ENCODE data around the gene FAM98B.
A peak's percentile ranks its signal among the peaks of the same experiment; 100 is the strongest.
"Not testable (repeated sequence)": the region's sequence is repeated elsewhere in the genome, so short reads cannot be mapped to it uniquely, and the experiment has no call there.

Gene FAM98B

GRCh38 chr15:38453971-38454695 is at the start of gene FAM98B:
Gene FAM98B (plus strand): TSS chr15:38454127. CDS start chr15:38454162, 35 bp downstream.
- peak; percentile 90 for DNase-seq

GRCh38 chr15:38406436-38406835 is 47.5 kb upstream of the FAM98B start:
- DNase-seq, result no peak

- DNase-seq, result no peak
These were observed 45.4 kb upstream of the FAM98B start for GRCh38 chr15:38408576-38408975.

- no peak for DNase-seq
These were observed 42.0 kb upstream of the FAM98B start for GRCh38 chr15:38411902-38412301.

GRCh38 chr15:38412466-38412865 is 41.5 kb upstream of the FAM98B start:
- no peak for DNase-seq

GRCh38 chr15:38414357-38414756 is 39.6 kb upstream of the FAM98B start:
- no peak for DNase-seq

GRCh38 chr15:38421069-38421690 is 32.7 kb upstream of the FAM98B start:
- no peak for DNase-seq

- DNase-seq, result no peak
These were observed 29.8 kb upstream of the FAM98B start for GRCh38 chr15:38424101-38424552.

- no peak for DNase-seq
These were observed 28.7 kb upstream of the FAM98B start for GRCh38 chr15:38425269-38425668.

GRCh38 chr15:38427380-38427779 is 26.5 kb upstream of the FAM98B start:
- no peak for DNase-seq

- DNase-seq, result no peak
These were observed 23.7 kb upstream of the FAM98B start for GRCh38 chr15:38430106-38430760.

GRCh38 chr15:38436993-38437392 is 16.9 kb upstream of the FAM98B start:
- no peak for DNase-seq

- not testable (repeated sequence) for DNase-seq
These were observed 16.3 kb upstream of the FAM98B start for GRCh38 chr15:38437603-38438002.

GRCh38 chr15:38438031-38438986 is 15.6 kb upstream of the FAM98B start:
- DNase-seq, result no peak

- peak; percentile 69 for DNase-seq
These were observed 13.4 kb upstream of the FAM98B start for GRCh38 chr15:38440353-38441129.

GRCh38 chr15:38441130-38441519 is 12.8 kb upstream of the FAM98B start:
- no peak for DNase-seq

GRCh38 chr15:38454696-38455090 is 766 bp downstream of the FAM98B start:
- DNase-seq, result no peak

GRCh38 chr15:38455092-38455491 is 1.2 kb downstream of the FAM98B start:
- DNase-seq, result no peak

- no peak for DNase-seq
These were observed 4.7 kb downstream of the FAM98B start for GRCh38 chr15:38458646-38459045.

GRCh38 chr15:38459480-38459879 is 5.6 kb downstream of the FAM98B start:
- DNase-seq, result no peak

GRCh38 chr15:38460543-38460942 is 6.6 kb downstream of the FAM98B start:
- no peak for DNase-seq

Measured in CD4-positive, alpha-beta T cell treated with Interleukin-12 subunit alpha and Interleukin-12 subunit beta, for 1 hour (primary cell).